Stimulated activated CD4-positive, alpha-beta T cell treated with anti-CD3 and anti-CD28 coated beads, Interleukin-1b, Interleukin-23, amount 100 ng/mL, for 4 hours (primary cell): ENCODE results near the gene GABRR2.

Source experiments
- DNase-seq, 2 donors: peaks; one replicate each; pipeline ENCODE4 v3.0.0-alpha.2; 2020; ENCODE audit warnings: low read depth in 2 of 2

GABRR2 gene

GRCh38 chr6:89208551-89208950, 106.5 kb downstream of the GABRR2 start:
- DNase-seq, result no peak
